Gastroesophageal sphincter (tissue), 3 donors: ENCODE results near the gene TLCD3B.
"Not testable (repeated sequence)": the region's sequence is repeated elsewhere in the genome, so short reads cannot be mapped to it uniquely, and the experiment has no call there.

ENCODE experiments used
- CTCF ChIP-seq, 4 experiments: fragments of 200-600 bp in 2 of 4; fragments of 450-650 bp in 2 of 4; sonication (generic) in 1 of 4; IDR thresholded peaks; one replicate each; pipeline ENCODE4 v1.5.1; 2017 to 2019; ENCODE audit warnings: antibody characterized with exemption in 4 of 4, mild to moderate bottlenecking in 2 of 4, moderate library complexity in 2 of 4
- POLR2AphosphoS5 ChIP-seq: sonication (generic); formaldehyde crosslinking; IDR thresholded peaks from one replicate; pipeline ENCODE4 v1.6.1; 2017; ENCODE audit warnings: antibody characterized with exemption

- not testable (repeated sequence) for TF ChIP-seq CTCF (IDR thresholded peaks at IDR 0.05); POLR2AphosphoS5
Measured at GRCh38 chr16:30012598-30012997, 18.5 kb downstream of the TLCD3B start.
